GM23338 (cell line): ENCODE data around the gene NXPH3. TPM values are rescaled to one million over a fixed set of nuclear protein-coding genes. Genes with fewer than 3 reads are reported as not detected.

Experiments used
- ATAC-seq: fragments of 200-7000 bp; cut with Tn5 transposase; 3 replicates; pipeline ENCODE4 v1.9.1; 2020
- DNase-seq: peaks from one replicate; pipeline ENCODE4 v3.0.0-alpha.2; 2015; ENCODE audit warnings: low spot score
- H2AFZ ChIP-seq: fragments of 200-600 bp; sonication (generic); 2 replicates; pipeline ENCODE4 v1.8.0; 2016; ENCODE audit warnings: antibody characterized with exemption, mild to moderate bottlenecking, moderate library complexity
- H3F3A ChIP-seq: fragments of 200-600 bp; sonication (generic); replicated peaks from 2 replicates; pipeline ENCODE4 v1.8.0; 2017; ENCODE audit warnings: antibody characterized with exemption, mixed run types, low read depth
- H3K27ac ChIP-seq: fragments of 200-600 bp; sonication (generic); 2 replicates; pipeline ENCODE4 v1.6.1; 2016; ENCODE audit warnings: low read depth
- H3K27me3 ChIP-seq: fragments of 200-600 bp; sonication (generic); 2 replicates; pipeline ENCODE4 v1.8.0; 2016; ENCODE audit warnings: mild to moderate bottlenecking, mixed run types, moderate library complexity; ENCODE audit not compliant: insufficient read depth
- H3K36me3 ChIP-seq: fragments of 200-600 bp; sonication (generic); 2 replicates; pipeline ENCODE4 v1.8.0; 2016; ENCODE audit warnings: mild to moderate bottlenecking; ENCODE audit not compliant: insufficient read depth
- H3K4me1 ChIP-seq: fragments of 200-600 bp; sonication (generic); 2 replicates; pipeline ENCODE4 v1.8.0; 2016; ENCODE audit warnings: mild to moderate bottlenecking, moderate library complexity; ENCODE audit not compliant: insufficient read depth
- H3K4me2 ChIP-seq: fragments of 200-600 bp; sonication (generic); 2 replicates; pipeline ENCODE4 v1.7.1; 2017; ENCODE audit warnings: mixed run types
- H3K4me3 ChIP-seq: fragments of 200-600 bp; sonication (generic); 2 replicates; pipeline ENCODE4 v1.6.1; 2016; ENCODE audit warnings: mixed run types
- H3K79me2 ChIP-seq: fragments of 200-600 bp; sonication (generic); replicated peaks from 2 replicates; pipeline ENCODE4 v1.8.0; 2017; ENCODE audit warnings: mild to moderate bottlenecking; ENCODE audit not compliant: insufficient read depth
- H3K9me2 ChIP-seq: fragments of 200-600 bp; sonication (generic); 2 replicates; pipeline ENCODE4 v1.8.0; 2017; ENCODE audit not compliant: insufficient read depth
- H4K20me1 ChIP-seq: fragments of 200-600 bp; sonication (generic); replicated peaks from 2 replicates; pipeline ENCODE4 v1.8.0; 2017; ENCODE audit warnings: mild to moderate bottlenecking; ENCODE audit not compliant: insufficient read depth
- H3K27ac Mint-ChIP-seq: 2 replicates; pipeline ENCODE4 v1.8.0; 2020; ENCODE audit warnings: inconsistent platforms, mild to moderate bottlenecking, moderate library complexity, mixed read lengths
- H3K27me3 Mint-ChIP-seq: 3 replicates; pipeline ENCODE4 v1.8.0; 2022; ENCODE audit warnings: low read depth, mild to moderate bottlenecking, moderate library complexity, mixed read lengths, inconsistent platforms; ENCODE audit not compliant: insufficient read depth, poor library complexity
- H3K36me3 Mint-ChIP-seq: 3 replicates; pipeline ENCODE4 v1.8.0; 2021; ENCODE audit warnings: low read depth, mild to moderate bottlenecking, inconsistent platforms, moderate library complexity, mixed read lengths
- H3K4me1 Mint-ChIP-seq: 3 replicates; pipeline ENCODE4 v1.8.0; 2020; ENCODE audit warnings: mild to moderate bottlenecking, inconsistent platforms, mixed read lengths
- H3K4me3 Mint-ChIP-seq: 3 replicates; pipeline ENCODE4 v1.8.0; 2021; ENCODE audit warnings: moderate library complexity, mild to moderate bottlenecking, inconsistent platforms, mixed read lengths
- H3K9me3 Mint-ChIP-seq: 3 replicates; pipeline ENCODE4 v1.8.0; 2020; ENCODE audit warnings: moderate library complexity, mild to moderate bottlenecking, inconsistent platforms, mixed read lengths
- STAT1 ChIP-seq: IDR thresholded peaks from one replicate; pipeline ENCODE4 v1.6.1; 2016; ENCODE audit warnings: antibody characterized with exemption; ENCODE audit not compliant: unreplicated experiment
- ZNF114 ChIP-seq: fragments of 250-450 bp; sonication (Bioruptor Pico); IDR thresholded peaks from 2 replicates; pipeline ENCODE4 v1.5.0; 2020; ENCODE audit warnings: mild to moderate bottlenecking, moderate library complexity
- ZNF331 ChIP-seq: fragments of 250-450 bp; sonication (Bioruptor Pico); IDR thresholded peaks from 2 replicates; pipeline ENCODE4 v1.5.0; 2020; ENCODE audit warnings: low read depth, mild to moderate bottlenecking, moderate library complexity
- polyA plus RNA-seq: library from polyadenylated mRNA; unstranded; fragments of >200 nt; fragmentation: Nextera tagmentation; extraction: Ambion mirVana; gene quantifications from 2 replicates; pipeline ENCODE4 v1.2.1, GENCODE V29; 2016
- total RNA-seq: library from RNA; depleted of rRNA; stranded (reverse); fragments of >200 nt; shearing (Covaris generic); gene quantifications from 2 replicates; pipeline ENCODE4 v1.2.3, GENCODE V29; 2014
- TF ChIP-seq, protein P1 (sequence below): fragments of 250-450 bp; sonication (Bioruptor Pico); IDR thresholded peaks from 2 replicates; pipeline ENCODE4 v1.5.0; 2020; ENCODE audit warnings: mild to moderate bottlenecking, moderate library complexity
- TF ChIP-seq, protein P2 (sequence below), 2 experiments: fragments of 200-600 bp in 1 of 2; sonication (generic) in 1 of 2; conservative IDR thresholded peaks; 2 replicates each; pipeline versions ENCODE4 v1.5.1 to v1.6.1; 2016 to 2017; ENCODE audit warnings: antibody characterized with exemption in 2 of 2, low read depth in 2 of 2, mild to moderate bottlenecking in 2 of 2, moderate library complexity in 1 of 2

The NXPH3 gene
- total and polyA plus RNA-seq, 2 experiments from 2014 or later = 0.23 to 2.7 TPM

DNA sequence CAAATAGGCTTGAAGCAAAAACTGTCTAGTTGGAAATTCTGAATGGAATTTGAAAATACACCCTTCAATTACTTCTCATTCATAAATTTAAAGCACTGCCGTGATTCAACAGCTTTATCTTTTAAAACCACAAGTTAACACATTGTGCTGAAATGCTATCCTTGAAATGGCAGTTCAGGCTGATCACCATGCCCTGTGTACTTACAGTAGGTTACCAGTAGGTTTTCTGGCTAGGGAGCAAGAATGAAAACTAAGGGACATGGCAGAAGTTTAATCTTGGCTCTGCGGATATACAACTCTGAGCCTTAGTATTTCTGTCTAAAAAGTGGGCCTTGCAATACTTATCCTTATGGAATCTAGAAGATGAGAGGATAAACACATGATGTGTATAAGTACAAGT, 28.0 kb downstream of the NXPH3 start:
- H3K27ac ChIP-seq = no peak overlapping the region
- peaks cover 2% of the 10 kb centered on the region for H3K27me3 Mint-ChIP-seq
- no peak overlapping the region for H3K4me3 Mint-ChIP-seq
- ATAC-seq (no peak), DNase-seq (no peak)
- no peak for TF ChIP-seq ZNF114 (CRISPR knock-in tag)
- TF ChIP-seq STAT1 = no peak
- TF ChIP-seq ZNF331 (CRISPR knock-in tag) = no peak
- TF ChIP-seq, protein P1, sequence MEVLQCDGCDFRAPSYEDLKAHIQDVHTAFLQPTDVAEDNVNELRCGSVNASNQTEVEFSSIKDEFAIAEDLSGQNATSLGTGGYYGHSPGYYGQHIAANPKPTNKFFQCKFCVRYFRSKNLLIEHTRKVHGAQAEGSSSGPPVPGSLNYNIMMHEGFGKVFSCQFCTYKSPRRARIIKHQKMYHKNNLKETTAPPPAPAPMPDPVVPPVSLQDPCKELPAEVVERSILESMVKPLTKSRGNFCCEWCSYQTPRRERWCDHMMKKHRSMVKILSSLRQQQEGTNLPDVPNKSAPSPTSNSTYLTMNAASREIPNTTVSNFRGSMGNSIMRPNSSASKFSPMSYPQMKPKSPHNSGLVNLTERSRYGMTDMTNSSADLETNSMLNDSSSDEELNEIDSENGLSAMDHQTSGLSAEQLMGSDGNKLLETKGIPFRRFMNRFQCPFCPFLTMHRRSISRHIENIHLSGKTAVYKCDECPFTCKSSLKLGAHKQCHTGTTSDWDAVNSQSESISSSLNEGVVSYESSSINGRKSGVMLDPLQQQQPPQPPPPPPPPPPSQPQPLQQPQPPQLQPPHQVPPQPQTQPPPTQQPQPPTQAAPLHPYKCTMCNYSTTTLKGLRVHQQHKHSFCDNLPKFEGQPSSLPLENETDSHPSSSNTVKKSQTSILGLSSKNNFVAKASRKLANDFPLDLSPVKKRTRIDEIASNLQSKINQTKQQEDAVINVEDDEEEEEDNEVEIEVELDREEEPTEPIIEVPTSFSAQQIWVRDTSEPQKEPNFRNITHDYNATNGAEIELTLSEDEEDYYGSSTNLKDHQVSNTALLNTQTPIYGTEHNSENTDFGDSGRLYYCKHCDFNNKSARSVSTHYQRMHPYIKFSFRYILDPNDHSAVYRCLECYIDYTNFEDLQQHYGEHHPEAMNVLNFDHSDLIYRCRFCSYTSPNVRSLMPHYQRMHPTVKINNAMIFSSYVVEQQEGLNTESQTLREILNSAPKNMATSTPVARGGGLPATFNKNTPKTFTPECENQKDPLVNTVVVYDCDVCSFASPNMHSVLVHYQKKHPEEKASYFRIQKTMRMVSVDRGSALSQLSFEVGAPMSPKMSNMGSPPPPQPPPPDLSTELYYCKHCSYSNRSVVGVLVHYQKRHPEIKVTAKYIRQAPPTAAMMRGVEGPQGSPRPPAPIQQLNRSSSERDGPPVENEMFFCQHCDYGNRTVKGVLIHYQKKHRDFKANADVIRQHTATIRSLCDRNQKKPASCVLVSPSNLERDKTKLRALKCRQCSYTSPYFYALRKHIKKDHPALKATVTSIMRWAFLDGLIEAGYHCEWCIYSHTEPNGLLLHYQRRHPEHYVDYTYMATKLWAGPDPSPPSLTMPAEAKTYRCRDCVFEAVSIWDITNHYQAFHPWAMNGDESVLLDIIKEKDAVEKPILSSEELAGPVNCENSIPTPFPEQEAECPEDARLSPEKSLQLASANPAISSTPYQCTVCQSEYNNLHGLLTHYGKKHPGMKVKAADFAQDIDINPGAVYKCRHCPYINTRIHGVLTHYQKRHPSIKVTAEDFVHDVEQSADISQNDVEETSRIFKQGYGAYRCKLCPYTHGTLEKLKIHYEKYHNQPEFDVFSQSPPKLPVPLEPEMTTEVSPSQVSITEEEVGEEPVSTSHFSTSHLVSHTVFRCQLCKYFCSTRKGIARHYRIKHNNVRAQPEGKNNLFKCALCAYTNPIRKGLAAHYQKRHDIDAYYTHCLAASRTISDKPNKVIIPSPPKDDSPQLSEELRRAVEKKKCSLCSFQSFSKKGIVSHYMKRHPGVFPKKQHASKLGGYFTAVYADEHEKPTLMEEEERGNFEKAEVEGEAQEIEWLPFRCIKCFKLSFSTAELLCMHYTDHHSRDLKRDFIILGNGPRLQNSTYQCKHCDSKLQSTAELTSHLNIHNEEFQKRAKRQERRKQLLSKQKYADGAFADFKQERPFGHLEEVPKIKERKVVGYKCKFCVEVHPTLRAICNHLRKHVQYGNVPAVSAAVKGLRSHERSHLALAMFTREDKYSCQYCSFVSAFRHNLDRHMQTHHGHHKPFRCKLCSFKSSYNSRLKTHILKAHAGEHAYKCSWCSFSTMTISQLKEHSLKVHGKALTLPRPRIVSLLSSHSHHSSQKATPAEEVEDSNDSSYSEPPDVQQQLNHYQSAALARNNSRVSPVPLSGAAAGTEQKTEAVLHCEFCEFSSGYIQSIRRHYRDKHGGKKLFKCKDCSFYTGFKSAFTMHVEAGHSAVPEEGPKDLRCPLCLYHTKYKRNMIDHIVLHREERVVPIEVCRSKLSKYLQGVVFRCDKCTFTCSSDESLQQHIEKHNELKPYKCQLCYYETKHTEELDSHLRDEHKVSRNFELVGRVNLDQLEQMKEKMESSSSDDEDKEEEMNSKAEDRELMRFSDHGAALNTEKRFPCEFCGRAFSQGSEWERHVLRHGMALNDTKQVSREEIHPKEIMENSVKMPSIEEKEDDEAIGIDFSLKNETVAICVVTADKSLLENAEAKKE (CRISPR knock-in tag) = no peak
- TF ChIP-seq, protein P2, sequence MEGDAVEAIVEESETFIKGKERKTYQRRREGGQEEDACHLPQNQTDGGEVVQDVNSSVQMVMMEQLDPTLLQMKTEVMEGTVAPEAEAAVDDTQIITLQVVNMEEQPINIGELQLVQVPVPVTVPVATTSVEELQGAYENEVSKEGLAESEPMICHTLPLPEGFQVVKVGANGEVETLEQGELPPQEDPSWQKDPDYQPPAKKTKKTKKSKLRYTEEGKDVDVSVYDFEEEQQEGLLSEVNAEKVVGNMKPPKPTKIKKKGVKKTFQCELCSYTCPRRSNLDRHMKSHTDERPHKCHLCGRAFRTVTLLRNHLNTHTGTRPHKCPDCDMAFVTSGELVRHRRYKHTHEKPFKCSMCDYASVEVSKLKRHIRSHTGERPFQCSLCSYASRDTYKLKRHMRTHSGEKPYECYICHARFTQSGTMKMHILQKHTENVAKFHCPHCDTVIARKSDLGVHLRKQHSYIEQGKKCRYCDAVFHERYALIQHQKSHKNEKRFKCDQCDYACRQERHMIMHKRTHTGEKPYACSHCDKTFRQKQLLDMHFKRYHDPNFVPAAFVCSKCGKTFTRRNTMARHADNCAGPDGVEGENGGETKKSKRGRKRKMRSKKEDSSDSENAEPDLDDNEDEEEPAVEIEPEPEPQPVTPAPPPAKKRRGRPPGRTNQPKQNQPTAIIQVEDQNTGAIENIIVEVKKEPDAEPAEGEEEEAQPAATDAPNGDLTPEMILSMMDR (conservative IDR thresholded peaks at IDR 0.05; ENCODE audit: low read depth in 2 of 2) = peak in 1 of 2 experiments; percentile 12; a peak in 1 of 4 replicates
- H2AFZ ChIP-seq = no peak overlapping the region
- no peaks in the 10 kb centered on the region for H3K9me3 Mint-ChIP-seq
- H3K79me2 ChIP-seq = no peaks in the 10 kb centered on the region
- H3K9me2 ChIP-seq = no peaks in the 10 kb centered on the region
- no peaks in the 10 kb centered on the region for H3K27me3 ChIP-seq
- no peak overlapping the region for H3K27ac Mint-ChIP-seq
- no peak overlapping the region for H3K4me2 ChIP-seq
- H3K4me1 ChIP-seq = no peaks in the 10 kb centered on the region
- no peak overlapping the region for H3K4me3 ChIP-seq
- no peaks in the 10 kb centered on the region for H4K20me1 ChIP-seq
- H3F3A ChIP-seq = no peaks in the 10 kb centered on the region
- H3K4me1 Mint-ChIP-seq = no peaks in the 10 kb centered on the region
- H3K36me3 ChIP-seq = no peaks in the 10 kb centered on the region
- H3K36me3 Mint-ChIP-seq = peaks cover 35% of the 10 kb centered on the region; the same call in 2 of the 3 replicates
